Psoas muscle (tissue), 8 donors: ENCODE data around the gene ENTREP1. TPM values are rescaled to one million over a fixed set of nuclear protein-coding genes. Genes with fewer than 3 reads are reported as not detected.
"Not testable (repeated sequence)": the region's sequence is repeated elsewhere in the genome, so short reads cannot be mapped to it uniquely, and the experiment has no call there.

ENCODE experiments used
- ATAC-seq, 4 donors: fragments of 200-7000 bp; cut with Tn5 transposase; one replicate each; pipeline ENCODE4 v1.9.1; 2020; ENCODE audit warnings: moderate library complexity in 3 of 4, mild to moderate bottlenecking in 2 of 4
- DNase-seq, 2 donors: peaks; one replicate each; pipeline ENCODE4 v3.0.0-alpha.2; 2020
- H3K27ac ChIP-seq: fragments of 200-600 bp; one replicate; pipeline ENCODE4 v1.8.0; 2022
- H3K27me3 ChIP-seq, 3 donors: fragments of 200-600 bp in 1 of 3; one replicate each; pipeline versions ENCODE4 v1.6.1 to v1.8.0; 2013 to 2022; ENCODE audit warnings: low read length in 2 of 3, mild to moderate bottlenecking in 2 of 3, moderate library complexity in 1 of 3; ENCODE audit not compliant: insufficient read depth in 3 of 3
- H3K36me3 ChIP-seq, 2 donors: fragments of 200-600 bp in 1 of 2; one replicate each; pipeline versions ENCODE4 v1.6.1 to v1.8.0; 2013 to 2022; ENCODE audit warnings: low read depth in 1 of 2, mild to moderate bottlenecking in 1 of 2, moderate library complexity in 1 of 2; ENCODE audit not compliant: insufficient read depth in 1 of 2
- H3K4me1 ChIP-seq: fragments of 200-600 bp; one replicate; pipeline ENCODE4 v1.8.0; 2022
- H3K4me3 ChIP-seq: fragments of 200-600 bp; one replicate; pipeline ENCODE4 v1.8.0; 2022; ENCODE audit warnings: mild to moderate bottlenecking
- H3K9me3 ChIP-seq: fragments of 200-600 bp; one replicate; pipeline ENCODE4 v1.8.0; 2022
- CTCF ChIP-seq: fragments of 200-600 bp; IDR thresholded peaks from one replicate; pipeline ENCODE4 v1.8.0; 2022; ENCODE audit warnings: antibody characterized with exemption
- WGBS, 3 donors: extraction: QIAGEN DNeasy Blood & Tissue Kit; methylation state at CpG; one replicate each; pipeline versions ENCODE4 v1.1.6 to v1.1.7; 2013; 5-methylcytosine and 5-hydroxymethylcytosine counted together
- intact Hi-C, 2 donors: fragments of 100-400 bp; cut with DNase I; formaldehyde crosslinking; loops; one replicate each; pipeline versions ENCODE4 v1.11.0 to v1.14.2; 2022
- polyA plus RNA-seq, 3 donors: library from polyadenylated mRNA; stranded (reverse); fragments of 200-250 nt; gene quantifications; one replicate each; pipeline ENCODE4 v1.2.3, GENCODE V29; 2013
- total RNA-seq, 4 donors: library from RNA; stranded (reverse); fragmentation: NEBNext Ultra II Directional in 2 of 4; extraction: Animal tissue kit (Norgen Biotek cat#: 25700) in 2 of 4; gene quantifications; one replicate each; pipeline versions ENCODE4 v1.2.1 to v1.2.4, GENCODE V29; 2021 to 2023
- donor health status: healthy with polysubstance abuse.
- donor health status: DM: no; HTN: no; CAD: no; lungs with moderate emphysema.
- donor health status: Bipolar disorder and iron deficiency.
- donor health status: healthy.
- donor health status: DM: yes; HTN: yes; CAD: no.
- donor health status: DM: no; HTN: no; CAD: no.
- donor health status: DM: no; HTN: no; CAD: no.
- donor health status: DM: yes; HTN: yes; CAD: no.

The ENTREP1 gene
- total and polyA plus RNA-seq, 7 donors = 5.1 to 35.7 (median 19.6) TPM

GRCh38 chr9:69297300-69297980 lies 27.6 kb upstream of the ENTREP1 start:
- no peak overlapping the region for H3K27ac ChIP-seq
- intact Hi-C loops = loop anchor here in 1 of 2 donors (2.0 kb wide), 1 partner anchor 21 kb away; no protein-coding TSS in a partner anchor

GRCh38 chr9:69299315-69299714 lies 25.7 kb upstream of the ENTREP1 start:
- WGBS, 3 donors = 79 to 82% (median 81%) methylated on average over 1 of the region's 1 CpG
- no peaks in the 10 kb centered on the region for H3K4me1 ChIP-seq
- no peak for ATAC-seq

More at GRCh38 chr9:69297300-69297980, 27.6 kb upstream of the ENTREP1 start:
- no peak for TF ChIP-seq CTCF
- DNase-seq (no peak), ATAC-seq (no peak)
- H3K36me3 ChIP-seq = no peaks in the 10 kb centered on the region
- H3K4me3 ChIP-seq = no peak overlapping the region
- no peaks in the 10 kb centered on the region for H3K9me3 ChIP-seq
- H3K4me1 ChIP-seq = no peaks in the 10 kb centered on the region
- WGBS, 3 donors = 85 to 86% (median 85%) methylated on average over 11 of the region's 11 CpGs
- no peaks in the 10 kb centered on the region for H3K27me3 ChIP-seq

GRCh38 chr9:69299826-69300225 lies 25.2 kb upstream of the ENTREP1 start:
- H3K9me3 ChIP-seq = no peaks in the 10 kb centered on the region
- no peaks in the 10 kb centered on the region for H3K27me3 ChIP-seq
- WGBS, 3 donors = 32 to 44% (median 40%) methylated on average over 1 of the region's 1 CpG
- ATAC-seq (no peak), DNase-seq (no peak)
- intact Hi-C loops = no loop called here
- no peak for TF ChIP-seq CTCF
- no peaks in the 10 kb centered on the region for H3K4me1 ChIP-seq
- no peak overlapping the region for H3K27ac ChIP-seq
- H3K4me3 ChIP-seq = no peak overlapping the region
- H3K36me3 ChIP-seq = no peaks in the 10 kb centered on the region

More at GRCh38 chr9:69299315-69299714, 25.7 kb upstream of the ENTREP1 start:
- H3K36me3 ChIP-seq = no peaks in the 10 kb centered on the region
- no peak for TF ChIP-seq CTCF
- H3K27me3 ChIP-seq = no peaks in the 10 kb centered on the region
- H3K4me3 ChIP-seq = no peak overlapping the region
- no peaks in the 10 kb centered on the region for H3K9me3 ChIP-seq
- no peak overlapping the region for H3K27ac ChIP-seq
- intact Hi-C loops = no loop called here
- DNase-seq = no peak

GRCh38 chr9:69303331-69303730 lies 21.7 kb upstream of the ENTREP1 start:
- no peak for ATAC-seq
- intact Hi-C loops = no loop called here
- no peak overlapping the region for H3K4me3 ChIP-seq
- no peaks in the 10 kb centered on the region for H3K9me3 ChIP-seq
- H3K27ac ChIP-seq = no peak overlapping the region
- TF ChIP-seq CTCF = no peak
- 76 to 81% (median 79%) methylated on average over 2 of the region's 2 CpGs for WGBS, 3 donors
- H3K27me3 ChIP-seq = no peaks in the 10 kb centered on the region
- H3K36me3 ChIP-seq = no peaks in the 10 kb centered on the region
- H3K4me1 ChIP-seq = no peaks in the 10 kb centered on the region
- DNase-seq = no peak

- intact Hi-C loops, ATAC-seq, H3K4me1 ChIP-seq, H3K27ac ChIP-seq, H3K9me3 ChIP-seq, H3K4me3 ChIP-seq, H3K27me3 ChIP-seq, DNase-seq, H3K36me3 ChIP-seq: not testable (repeated sequence)
- 78 to 81% (median 79%) methylated on average over 5 of the region's 5 CpGs for WGBS, 3 donors
Observed at GRCh38 chr9:69306895-69307445, 18.0 kb upstream of the ENTREP1 start.
